HG03378 (cell line): ENCODE data around the gene MRPL46.
"Not testable (repeated sequence)": the region's sequence is repeated elsewhere in the genome, so short reads cannot be mapped to it uniquely, and the experiment has no call there.

ENCODE experiments used
- ATAC-seq: cut with Tn5 transposase; IDR thresholded peaks from one replicate; pipeline ENCODE4 v1.9.1; 2021; ENCODE audit warnings: mild to moderate bottlenecking, moderate library complexity; ENCODE audit not compliant: unreplicated experiment

The MRPL46 gene

GRCh38 chr15:88447741-88448140, 19.4 kb downstream of the MRPL46 start:
- no peak for ATAC-seq

- ATAC-seq = no peak
Measured at GRCh38 chr15:88447206-88447605, 20.0 kb downstream of the MRPL46 start.

- ATAC-seq = no peak
Measured at GRCh38 chr15:88441076-88441730, 26.0 kb downstream of the MRPL46 start.

GRCh38 chr15:88440021-88440420, 27.2 kb downstream of the MRPL46 start:
- ATAC-seq = no peak

GRCh38 chr15:88438181-88438580, 29.0 kb downstream of the MRPL46 start:
- ATAC-seq = no peak

- ATAC-seq = not testable (repeated sequence)
Measured at GRCh38 chr15:88434106-88434505, 33.1 kb downstream of the MRPL46 start.

- no peak for ATAC-seq
Measured at GRCh38 chr15:88433046-88433685, 34.0 kb downstream of the MRPL46 start.

- no peak for ATAC-seq
Measured at GRCh38 chr15:88431441-88431840, 35.7 kb downstream of the MRPL46 start.

- no peak for ATAC-seq
Measured at GRCh38 chr15:88430051-88430450, 37.1 kb downstream of the MRPL46 start.

- ATAC-seq = no peak
Measured at GRCh38 chr15:88428805-88429605, 38.2 kb downstream of the MRPL46 start.

- no peak for ATAC-seq
Measured at GRCh38 chr15:88428053-88428452, 39.1 kb downstream of the MRPL46 start.

GRCh38 chr15:88426304-88426703, 40.9 kb downstream of the MRPL46 start:
- no peak for ATAC-seq

- ATAC-seq = no peak
Measured at GRCh38 chr15:88423331-88423730, 43.9 kb downstream of the MRPL46 start.

GRCh38 chr15:88419830-88420229, 47.4 kb downstream of the MRPL46 start:
- no peak for ATAC-seq
